ENCODE results near the gene FAM9C.

GRCh38 chrX:13047759-13048158, 3.3 kb upstream of the FAM9C start:
- no peak for TF ChIP-seq ZFP3 (CRISPR knock-in tag; IDR thresholded peaks at IDR 0.05)
- TF ChIP-seq ESRRG (CRISPR knock-in tag; IDR thresholded peaks at IDR 0.05): no peak
- TF ChIP-seq ISL1 (CRISPR knock-in tag; IDR thresholded peaks at IDR 0.05): no peak
